HG03354 (cell line): ENCODE results near the gene ATF1.
"Not testable (repeated sequence)": the region's sequence is repeated elsewhere in the genome, so short reads cannot be mapped to it uniquely, and the experiment has no call there.

Experiments
- ATAC-seq: cut with Tn5 transposase; IDR thresholded peaks from one replicate; pipeline ENCODE4 v1.9.1; 2021; ENCODE audit warnings: mild to moderate bottlenecking; ENCODE audit not compliant: unreplicated experiment, poor library complexity, severe bottlenecking

ATF1 gene

GRCh38 chr12:50787618-50788017 is 23.7 kb downstream of the ATF1 start:
- ATAC-seq: no peak

- ATAC-seq: no peak
These were observed 24.7 kb downstream of the ATF1 start for GRCh38 chr12:50788561-50788960.

- ATAC-seq: no peak
These were observed 26.2 kb downstream of the ATF1 start for GRCh38 chr12:50790081-50790480.

- no peak for ATAC-seq
These were observed 36.0 kb downstream of the ATF1 start for GRCh38 chr12:50799908-50800307.

- no peak for ATAC-seq
These were observed 39.5 kb downstream of the ATF1 start for GRCh38 chr12:50803230-50803875.

- ATAC-seq: no peak
These were observed 42.3 kb downstream of the ATF1 start for GRCh38 chr12:50806176-50806575.

GRCh38 chr12:50809131-50809530 is 45.2 kb downstream of the ATF1 start:
- not testable (repeated sequence) for ATAC-seq

GRCh38 chr12:50814921-50815320 is 51.0 kb downstream of the ATF1 start:
- not testable (repeated sequence) for ATAC-seq

GRCh38 chr12:50820177-50820576 is 56.3 kb downstream of the ATF1 start:
- ATAC-seq: no peak

- no peak for ATAC-seq
These were observed 58.2 kb downstream of the ATF1 start for GRCh38 chr12:50822082-50822481.

GRCh38 chr12:50823724-50824123 is 59.8 kb downstream of the ATF1 start:
- not testable (repeated sequence) for ATAC-seq

- no peak for ATAC-seq
These were observed 61.0 kb downstream of the ATF1 start for GRCh38 chr12:50824914-50825313.

GRCh38 chr12:50825372-50825838 is 61.5 kb downstream of the ATF1 start:
- ATAC-seq: no peak

- no peak for ATAC-seq
These were observed 64.2 kb downstream of the ATF1 start for GRCh38 chr12:50828121-50828520.

GRCh38 chr12:50828886-50829285 is 65.0 kb downstream of the ATF1 start:
- no peak for ATAC-seq

GRCh38 chr12:50833801-50834200 is 69.9 kb downstream of the ATF1 start:
- not testable (repeated sequence) for ATAC-seq

- no peak for ATAC-seq
These were observed 75.1 kb downstream of the ATF1 start for GRCh38 chr12:50839042-50839441.

GRCh38 chr12:50840809-50841487 is 77.0 kb downstream of the ATF1 start:
- no peak for ATAC-seq

GRCh38 chr12:50841716-50842531 is 78.0 kb downstream of the ATF1 start:
- ATAC-seq: no peak

- ATAC-seq: no peak
These were observed 79.0 kb downstream of the ATF1 start, which contains the start of gene TMPRSS12 for GRCh38 chr12:50842637-50843493. Gene TMPRSS12, plus strand, starts transcription at chr12:50842926. Its CDS starts 39 bp downstream, at chr12:50842965.
